Uterus (tissue), 4 donors: ENCODE results near the gene ADARB1. TPM values are rescaled to one million over a fixed set of nuclear protein-coding genes. Genes with fewer than 3 reads are reported as not detected.
"Not testable (repeated sequence)": the region's sequence is repeated elsewhere in the genome, so short reads cannot be mapped to it uniquely, and the experiment has no call there.

Source experiments
- DNase-seq, 2 donors: peaks; one replicate each; pipeline ENCODE4 v3.0.0-alpha.2; 2019 to 2020
- H3K27ac ChIP-seq, 2 donors: fragments of 200-600 bp; sonication (generic); 1 replicate in 1 of 2; 2 replicates in 1 of 2; pipeline ENCODE4 v1.5.1; 2016 to 2018
- H3K27me3 ChIP-seq, 2 donors: fragments of 200-600 bp; sonication (generic); one replicate each; pipeline ENCODE4 v1.5.1; 2018 to 2019; ENCODE audit warnings: control low read depth in 1 of 2
- H3K36me3 ChIP-seq, 2 donors: fragments of 200-600 bp; sonication (generic); one replicate each; pipeline ENCODE4 v1.5.1; 2019; ENCODE audit warnings: control low read depth in 1 of 2
- H3K4me1 ChIP-seq, 2 donors: fragments of 200-600 bp; sonication (generic); one replicate each; pipeline ENCODE4 v1.5.1; 2018 to 2019; ENCODE audit warnings: control low read depth in 1 of 2
- H3K4me3 ChIP-seq, 2 donors: fragments of 200-600 bp; sonication (generic); 1 replicate in 1 of 2; 2 replicates in 1 of 2; pipeline ENCODE4 v1.5.1; 2018 to 2019; ENCODE audit warnings: mild to moderate bottlenecking in 1 of 2
- H3K9me3 ChIP-seq, 2 donors: fragments of 200-600 bp; sonication (generic); one replicate each; pipeline ENCODE4 v1.5.1; 2019; ENCODE audit warnings: control low read depth in 1 of 2
- POLR2A ChIP-seq, 2 donors: fragments of 450-650 bp; IDR thresholded peaks; one replicate each; pipeline ENCODE4 v1.6.1; 2016; ENCODE audit warnings: antibody characterized with exemption in 2 of 2, mild to moderate bottlenecking in 1 of 2, moderate library complexity in 1 of 2
- intact Hi-C: fragments of 100-400 bp; cut with DNase I; formaldehyde crosslinking; loops from one replicate; pipeline ENCODE4 v1.15.1; 2023; ENCODE audit warnings: low total_unique reads
- total RNA-seq, 4 donors: library from RNA; depleted of rRNA in 3 of 4; stranded (reverse); fragments of >200 nt in 3 of 4; gene quantifications; one replicate each; pipeline versions ENCODE4 v1.1.0 to v1.2.4, GENCODE V29; 2014 to 2023
- TF ChIP-seq, protein P1 (sequence below), 4 experiments: fragments of 200-600 bp in 2 of 4; fragments of 450-650 bp in 2 of 4; sonication (generic) in 2 of 4; IDR thresholded peaks; one replicate each; pipeline ENCODE4 v1.5.1; 2016 to 2019; ENCODE audit warnings: antibody characterized with exemption in 4 of 4, mild to moderate bottlenecking in 2 of 4, moderate library complexity in 1 of 4
- donor health status: DM: yes; HTN: yes; CAD: no.

The ADARB1 gene
- total RNA-seq, 4 donors from 2014 or later: 21.8 to 69.6 (median 43.3) TPM

DNA sequence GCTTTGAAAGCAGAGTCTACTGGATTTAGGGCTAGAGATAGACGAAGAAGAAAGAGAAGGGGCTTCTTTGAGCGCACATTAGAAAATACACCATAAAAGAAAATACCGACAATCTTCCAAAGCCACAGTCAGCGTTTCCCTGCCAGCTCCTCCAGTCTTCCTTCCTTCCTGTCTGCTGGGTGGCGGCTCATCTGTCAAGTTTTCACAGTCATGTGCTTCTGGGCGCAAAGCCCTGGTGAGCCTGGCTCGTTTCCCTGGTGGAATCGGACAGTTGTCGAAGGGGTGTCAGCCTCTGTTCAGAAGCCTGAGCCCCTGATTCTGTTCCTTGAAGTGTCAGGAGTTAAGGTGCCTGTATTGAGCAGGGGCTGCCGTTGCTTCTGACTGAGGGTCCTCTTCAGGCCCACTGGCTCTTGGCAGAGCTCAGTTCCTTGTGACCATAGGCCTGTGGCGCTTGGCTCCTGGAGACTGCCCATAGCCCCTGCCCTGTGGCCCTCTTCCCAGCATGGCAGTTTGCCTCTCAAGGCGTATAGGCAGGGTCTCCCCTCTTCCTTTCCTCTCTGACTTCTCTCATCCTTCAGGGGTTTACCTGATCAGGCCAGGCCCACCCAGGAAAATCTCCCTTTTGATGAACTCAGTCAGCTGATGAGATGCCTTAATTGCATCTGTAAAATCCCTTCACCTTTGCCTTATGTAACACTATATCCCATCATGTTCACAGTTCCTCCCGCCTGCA is 58.6 kb downstream of the ADARB1 start:
- intact Hi-C loops: loop anchor here (10.0 kb wide), 1 partner anchor 58 kb away; the partner anchor contains the start of gene ADARB1
- TF ChIP-seq POLR2A (IDR thresholded peaks at IDR 0.05): no peak
- TF ChIP-seq, protein P1, sequence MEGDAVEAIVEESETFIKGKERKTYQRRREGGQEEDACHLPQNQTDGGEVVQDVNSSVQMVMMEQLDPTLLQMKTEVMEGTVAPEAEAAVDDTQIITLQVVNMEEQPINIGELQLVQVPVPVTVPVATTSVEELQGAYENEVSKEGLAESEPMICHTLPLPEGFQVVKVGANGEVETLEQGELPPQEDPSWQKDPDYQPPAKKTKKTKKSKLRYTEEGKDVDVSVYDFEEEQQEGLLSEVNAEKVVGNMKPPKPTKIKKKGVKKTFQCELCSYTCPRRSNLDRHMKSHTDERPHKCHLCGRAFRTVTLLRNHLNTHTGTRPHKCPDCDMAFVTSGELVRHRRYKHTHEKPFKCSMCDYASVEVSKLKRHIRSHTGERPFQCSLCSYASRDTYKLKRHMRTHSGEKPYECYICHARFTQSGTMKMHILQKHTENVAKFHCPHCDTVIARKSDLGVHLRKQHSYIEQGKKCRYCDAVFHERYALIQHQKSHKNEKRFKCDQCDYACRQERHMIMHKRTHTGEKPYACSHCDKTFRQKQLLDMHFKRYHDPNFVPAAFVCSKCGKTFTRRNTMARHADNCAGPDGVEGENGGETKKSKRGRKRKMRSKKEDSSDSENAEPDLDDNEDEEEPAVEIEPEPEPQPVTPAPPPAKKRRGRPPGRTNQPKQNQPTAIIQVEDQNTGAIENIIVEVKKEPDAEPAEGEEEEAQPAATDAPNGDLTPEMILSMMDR (IDR thresholded peaks at IDR 0.05): no peak
- H3K9me3 ChIP-seq: no peaks in the 10 kb centered on the region
- DNase-seq: peak in 1 of 2 donors; percentile 49
- peaks cover 0 to 18% of the 10 kb centered on the region in 2 donors for H3K4me1 ChIP-seq
- H3K27me3 ChIP-seq: no peaks in the 10 kb centered on the region
- no peak overlapping the region for H3K27ac ChIP-seq
- no peaks in the 10 kb centered on the region for H3K36me3 ChIP-seq
- H3K4me3 ChIP-seq: no peak overlapping the region

GRCh38 chr21:45133574-45134278 is 59.3 kb downstream of the ADARB1 start:
- not testable (repeated sequence) for H3K36me3 ChIP-seq, H3K27ac ChIP-seq, H3K9me3 ChIP-seq, H3K27me3 ChIP-seq, H3K4me3 ChIP-seq, DNase-seq
- H3K4me1 ChIP-seq: peaks cover 0 to 17% of the 10 kb centered on the region in 2 donors
- intact Hi-C loops: loop anchor here (10.0 kb wide), 1 partner anchor 59 kb away; the partner anchor contains the start of gene ADARB1

DNA sequence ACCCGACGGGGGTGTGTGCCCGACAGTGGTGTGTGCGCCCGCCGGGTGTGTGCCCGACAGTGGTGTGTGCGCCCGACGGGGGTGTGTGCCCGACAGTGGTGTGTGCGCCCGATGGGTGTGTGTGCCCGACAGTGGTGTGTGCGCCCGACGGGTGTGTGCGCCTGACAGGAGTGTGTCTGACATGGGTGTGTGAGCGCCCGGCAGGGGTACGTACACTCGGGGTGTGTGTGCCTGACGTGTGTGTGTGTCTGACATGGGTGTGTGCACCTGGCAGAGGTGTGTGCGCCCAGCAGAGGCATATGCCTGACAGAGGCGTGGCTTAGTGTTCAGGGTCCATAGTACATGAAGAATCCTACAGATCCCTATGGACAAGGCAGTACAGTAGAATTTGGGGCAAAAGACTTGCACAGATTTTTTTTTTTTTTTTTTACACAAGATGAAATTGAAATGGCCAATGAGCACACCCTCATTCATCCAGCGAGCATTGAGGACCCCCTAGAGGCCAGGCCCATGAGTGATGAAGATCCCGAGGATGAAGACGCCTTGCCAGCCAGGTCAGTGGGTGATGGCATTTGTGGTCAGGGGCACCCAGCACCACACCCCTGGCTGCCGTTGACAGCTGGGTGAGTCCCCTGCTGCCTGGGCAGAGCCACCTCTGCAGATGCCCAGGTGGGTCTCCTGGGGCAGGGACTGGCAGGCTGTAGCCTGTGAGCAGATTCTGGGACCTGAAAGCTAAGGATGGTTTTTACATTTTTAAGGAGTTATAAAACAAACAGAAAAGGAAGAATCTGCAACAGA is 60.1 kb downstream of the ADARB1 start:
- intact Hi-C loops: loop anchor here (5.0 to 10.0 kb wide), 2 partner anchors 60 to 187 kb away; partner anchors contain the start of gene ADARB1
- DNase-seq: no peak
- H3K4me3 ChIP-seq: no peak overlapping the region
- no peaks in the 10 kb centered on the region for H3K27me3 ChIP-seq
- H3K4me1 ChIP-seq: peaks cover 0 to 10% of the 10 kb centered on the region in 2 donors
- no peaks in the 10 kb centered on the region for H3K36me3 ChIP-seq
- TF ChIP-seq, protein P1 (IDR thresholded peaks at IDR 0.05): no peak
- no peak for TF ChIP-seq POLR2A (IDR thresholded peaks at IDR 0.05)
- no peak overlapping the region for H3K27ac ChIP-seq
- H3K9me3 ChIP-seq: no peaks in the 10 kb centered on the region

DNA sequence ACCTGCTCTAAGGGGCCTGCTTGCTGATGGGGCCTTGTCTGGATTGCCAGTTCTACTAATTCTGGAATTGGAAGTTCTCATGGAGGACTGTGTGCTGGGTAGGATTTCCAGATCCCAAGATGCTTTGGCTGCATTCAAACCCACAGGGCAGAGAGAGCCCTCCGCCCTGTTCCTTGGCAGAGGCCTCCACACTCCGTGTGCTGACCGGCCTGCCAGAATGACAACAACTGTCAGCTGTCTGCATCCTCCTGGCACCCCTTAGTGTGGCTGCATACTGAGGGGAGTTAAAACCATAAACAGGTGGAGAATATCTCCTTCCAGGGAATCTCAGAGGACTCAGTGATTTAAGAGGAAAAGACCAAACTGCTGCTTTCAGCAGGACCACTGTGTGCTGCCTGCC is 60.7 kb downstream of the ADARB1 start:
- Histone ChIP-seq H3K27me3 (no peaks in the 10 kb centered on the region), H3K4me1 (peaks cover 0 to 9% of the 10 kb centered on the region in 2 donors), H3K27ac (no peak overlapping the region), H3K9me3 (no peaks in the 10 kb centered on the region), H3K4me3 (no peak overlapping the region), H3K36me3 (no peaks in the 10 kb centered on the region)
- intact Hi-C loops: loop anchor here (5.0 to 10.0 kb wide), 2 partner anchors 60 to 188 kb away; partner anchors contain the start of gene ADARB1
- TF ChIP-seq, protein P1 (IDR thresholded peaks at IDR 0.05): no peak
- TF ChIP-seq POLR2A (IDR thresholded peaks at IDR 0.05): no peak
- no peak for DNase-seq

DNA sequence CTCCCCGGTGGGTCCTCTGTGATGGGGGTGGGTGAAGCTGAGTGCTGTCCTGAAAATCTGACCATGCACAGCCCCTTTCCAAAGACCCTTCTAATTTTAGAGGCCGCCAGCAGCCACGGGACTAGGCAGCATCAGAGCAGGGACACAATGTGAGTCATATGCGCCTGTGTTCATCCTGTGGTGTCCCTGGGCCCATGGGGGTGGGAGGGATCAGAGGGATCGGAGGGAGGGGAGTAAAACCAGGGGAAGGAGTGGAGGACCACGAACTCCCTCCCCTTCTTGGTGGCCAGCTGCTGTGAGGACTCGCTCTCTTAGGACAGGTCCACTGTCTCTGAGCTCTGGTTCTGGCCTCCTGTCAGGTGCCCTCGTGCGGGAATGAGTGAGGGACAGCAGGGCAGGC is 61.5 kb downstream of the ADARB1 start:
- TF ChIP-seq POLR2A (IDR thresholded peaks at IDR 0.05): no peak
- TF ChIP-seq, protein P1 (IDR thresholded peaks at IDR 0.05): no peak
- no peak overlapping the region for H3K4me3 ChIP-seq
- no peaks in the 10 kb centered on the region for H3K36me3 ChIP-seq
- no peaks in the 10 kb centered on the region for H3K27me3 ChIP-seq
- H3K27ac ChIP-seq: no peak overlapping the region
- no peaks in the 10 kb centered on the region for H3K9me3 ChIP-seq
- peaks cover 0 to 9% of the 10 kb centered on the region in 2 donors for H3K4me1 ChIP-seq
- intact Hi-C loops: loop anchor here (5.0 to 10.0 kb wide), 2 partner anchors 61 to 189 kb away; partner anchors contain the start of gene ADARB1
- no peak for DNase-seq
